Sciatic nerve (tissue), 2 donors: ENCODE data around the gene FOXK1. TPM values are rescaled to one million over a fixed set of nuclear protein-coding genes. Genes with fewer than 3 reads are reported as not detected.

Experiments used
- ATAC-seq: fragments of 200-7000 bp; cut with Tn5 transposase; one replicate; pipeline ENCODE4 v1.9.1; 2020; ENCODE audit warnings: mild to moderate bottlenecking, moderate library complexity
- DNase-seq: peaks from one replicate; pipeline ENCODE4 v3.0.0-alpha.2; 2020; ENCODE audit warnings: low spot score
- intact Hi-C: fragments of 100-400 bp; cut with DNase I; formaldehyde crosslinking; loops from one replicate; pipeline ENCODE4 v1.14.2; 2022
- microRNA-seq: library from miRNA; unstranded; fragments of <30 nt; microRNA quantifications from one replicate; pipeline ENCODE4 v1.2.0, GENCODE V29; 2020
- total RNA-seq: library from RNA; stranded (reverse); fragmentation: NEBNext Ultra II Directional; extraction: Animal tissue kit (Norgen Biotek cat#: 25700); gene quantifications from one replicate; pipeline ENCODE4 v1.2.1, GENCODE V29; 2021
- donor health status: DM: no; HTN: no; CAD: no.
- donor health status: DM: no; HTN: no; CAD: no.

Gene FOXK1
- total RNA-seq, 1 donor from 2014 or later = 37.7 TPM

GRCh38 chr7:4815609-4816418 lies 133.7 kb downstream of the FOXK1 start:
- intact Hi-C loops = no loop called here
- ATAC-seq (no peak), DNase-seq (no peak)

GRCh38 chr7:4816419-4817080 lies 134.5 kb downstream of the FOXK1 start:
- DNase-seq (no peak), ATAC-seq (no peak)
- intact Hi-C loops = no loop called here

GRCh38 chr7:4817178-4817901 lies 135.2 kb downstream of the FOXK1 start:
- intact Hi-C loops = no loop called here
- DNase-seq (peak; percentile 56), ATAC-seq (no peak)

GRCh38 chr7:4818000-4818794 lies 136.1 kb downstream of the FOXK1 start:
- intact Hi-C loops = no loop called here
- DNase-seq = no peak
- no peak for ATAC-seq

GRCh38 chr7:4819560-4820404 lies 137.7 kb downstream of the FOXK1 start:
- intact Hi-C loops = no loop called here
- DNase-seq (peak; percentile 58), ATAC-seq (peak; percentile 84)

GRCh38 chr7:4820405-4820966 lies 138.4 kb downstream of the FOXK1 start:
- peak; percentile 55 for DNase-seq
- ATAC-seq = peak; percentile 43
- intact Hi-C loops = no loop called here

Small RNAs within 50 kb of the gene (microRNA-seq; reads per million reads assigned to microRNA genes)
- gene MIR4656 = not detected

Other genes starting within 250 kb of the FOXK1 start
- gene AP5Z1, start 93.3 kb downstream of the FOXK1 start, total RNA-seq = 36.2 TPM
- gene PAPOLB, start 179.7 kb downstream of the FOXK1 start, total RNA-seq = 0.98 TPM
- gene RADIL, start 201.4 kb downstream of the FOXK1 start, total RNA-seq = 19.8 TPM